ENCODE data around the gene COMMD7. TPM values are rescaled to one million over a fixed set of nuclear protein-coding genes. Genes with fewer than 3 reads are reported as not detected.

The COMMD7 gene
- polyA plus RNA-seq, 3 donors = 46.2 to 133 (median 120) TPM

GRCh38 chr20:32702706-32703425 lies 40.4 kb downstream of the COMMD7 start:
- Mint-ChIP-seq H3K27ac (no peak overlapping the region), H3K36me3 (peaks cover 59 to 87% of the 10 kb centered on the region in 2 donors), H3K27me3 (ENCODE audit: low read depth in 3 of 3) (peaks cover 0 to 1% (median 0%) of the 10 kb centered on the region in 3 donors), H3K9me3 (no peaks in the 10 kb centered on the region), H3K4me1 (no peaks in the 10 kb centered on the region), H3K4me3 (no peak overlapping the region)
- Histone ChIP-seq H3K27ac (ENCODE audit: low read depth in 1 of 2, low read length in 2 of 2) (no peak overlapping the region), H3K9me3 (replicated peaks in 1 of 2; ENCODE audit: control insufficient read depth in 1 of 2, insufficient read depth in 1 of 2, low read length in 2 of 2) (no peaks in the 10 kb centered on the region), H3K27me3 (ENCODE audit: control insufficient read depth in 2 of 2, insufficient read depth in 2 of 2, low read length in 2 of 2) (no peaks in the 10 kb centered on the region), H3K4me1 (ENCODE audit: control insufficient read depth in 1 of 2, insufficient read depth in 2 of 2, low read length in 2 of 2) (no peaks in the 10 kb centered on the region), H3K4me2 (replicated peaks; ENCODE audit: extremely low read depth, low read length, poor library complexity, severe bottlenecking) (no peak overlapping the region), H3K4me3 (replicated peaks in 1 of 3; ENCODE audit: low read depth in 2 of 3, low read length in 3 of 3) (no peak overlapping the region), H3K9ac (ENCODE audit: insufficient read depth, low read length, poor library complexity, severe bottlenecking) (no peak overlapping the region), H3K36me3 (replicated peaks in 1 of 2; ENCODE audit: control insufficient read depth in 1 of 2, insufficient read depth in 2 of 2, low read length in 2 of 2) (peaks cover 53 to 75% of the 10 kb centered on the region in 2 donors), H2AFZ (ENCODE audit: insufficient read depth, low read depth, low read length, poor library complexity, severe bottlenecking) (no peak overlapping the region), H4K20me1 (ENCODE audit: insufficient read depth, low read length) (no peaks in the 10 kb centered on the region), H3K79me2 (ENCODE audit: insufficient read depth, low read length) (no peaks in the 10 kb centered on the region)
- TF ChIP-seq, protein P1, sequence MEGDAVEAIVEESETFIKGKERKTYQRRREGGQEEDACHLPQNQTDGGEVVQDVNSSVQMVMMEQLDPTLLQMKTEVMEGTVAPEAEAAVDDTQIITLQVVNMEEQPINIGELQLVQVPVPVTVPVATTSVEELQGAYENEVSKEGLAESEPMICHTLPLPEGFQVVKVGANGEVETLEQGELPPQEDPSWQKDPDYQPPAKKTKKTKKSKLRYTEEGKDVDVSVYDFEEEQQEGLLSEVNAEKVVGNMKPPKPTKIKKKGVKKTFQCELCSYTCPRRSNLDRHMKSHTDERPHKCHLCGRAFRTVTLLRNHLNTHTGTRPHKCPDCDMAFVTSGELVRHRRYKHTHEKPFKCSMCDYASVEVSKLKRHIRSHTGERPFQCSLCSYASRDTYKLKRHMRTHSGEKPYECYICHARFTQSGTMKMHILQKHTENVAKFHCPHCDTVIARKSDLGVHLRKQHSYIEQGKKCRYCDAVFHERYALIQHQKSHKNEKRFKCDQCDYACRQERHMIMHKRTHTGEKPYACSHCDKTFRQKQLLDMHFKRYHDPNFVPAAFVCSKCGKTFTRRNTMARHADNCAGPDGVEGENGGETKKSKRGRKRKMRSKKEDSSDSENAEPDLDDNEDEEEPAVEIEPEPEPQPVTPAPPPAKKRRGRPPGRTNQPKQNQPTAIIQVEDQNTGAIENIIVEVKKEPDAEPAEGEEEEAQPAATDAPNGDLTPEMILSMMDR (IDR thresholded peaks at IDR 0.05) = no peak
- DNase-seq = no peak
- WGBS (ENCODE audit: insufficient coverage) = 92% methylated on average over 5 of the region's 9 CpGs
- intact Hi-C loops (cut with micrococcal nuclease) = no loop called here

- H3K27ac ChIP-seq (ENCODE audit: low read depth in 1 of 2, low read length in 2 of 2) = no peak overlapping the region
- H3K4me3 ChIP-seq (replicated peaks in 1 of 3; ENCODE audit: low read depth in 2 of 3, low read length in 3 of 3) = no peak overlapping the region
- Mint-ChIP-seq H3K27ac (peak overlapping the region in 3 of 7 donors; percentile 11 to 18 (median 13)), H3K9me3 (no peaks in the 10 kb centered on the region), H3K4me1 (no peaks in the 10 kb centered on the region), H3K4me3 (no peak overlapping the region), H3K27me3 (ENCODE audit: low read depth in 3 of 3) (peaks cover 0 to 1% (median 0%) of the 10 kb centered on the region in 3 donors), H3K36me3 (peaks cover 36 to 61% of the 10 kb centered on the region in 2 donors)
- no peaks in the 10 kb centered on the region for H3K9me3 ChIP-seq (replicated peaks in 1 of 2; ENCODE audit: control insufficient read depth in 1 of 2, insufficient read depth in 1 of 2, low read length in 2 of 2)
- DNase-seq = no peak
- no peak overlapping the region for H3K4me2 ChIP-seq (replicated peaks; ENCODE audit: extremely low read depth, low read length, poor library complexity, severe bottlenecking)
- 100% methylated on average over 3 of the region's 3 CpGs for WGBS (ENCODE audit: insufficient coverage)
- H3K27me3 ChIP-seq (ENCODE audit: control insufficient read depth in 2 of 2, insufficient read depth in 2 of 2, low read length in 2 of 2) = no peaks in the 10 kb centered on the region
- H3K36me3 ChIP-seq (replicated peaks in 1 of 2; ENCODE audit: control insufficient read depth in 1 of 2, insufficient read depth in 2 of 2, low read length in 2 of 2) = peaks cover 20 to 37% of the 10 kb centered on the region in 2 donors
- H3K4me1 ChIP-seq (ENCODE audit: control insufficient read depth in 1 of 2, insufficient read depth in 2 of 2, low read length in 2 of 2) = no peaks in the 10 kb centered on the region
- no peak overlapping the region for H2AFZ ChIP-seq (ENCODE audit: insufficient read depth, low read depth, low read length, poor library complexity, severe bottlenecking)
- H4K20me1 ChIP-seq (ENCODE audit: insufficient read depth, low read length) = no peaks in the 10 kb centered on the region
- no peaks in the 10 kb centered on the region for H3K79me2 ChIP-seq (ENCODE audit: insufficient read depth, low read length)
- intact Hi-C loops (cut with micrococcal nuclease) = no loop called here
- TF ChIP-seq, protein P1 (IDR thresholded peaks at IDR 0.05) = no peak
- no peak overlapping the region for H3K9ac ChIP-seq (ENCODE audit: insufficient read depth, low read length, poor library complexity, severe bottlenecking)
Measured at GRCh38 chr20:32697608-32698007, 45.7 kb downstream of the COMMD7 start.

All from CD14-positive monocyte (primary cell).